ENCODE results near the gene PLCB1.

PLCB1 gene

DNA sequence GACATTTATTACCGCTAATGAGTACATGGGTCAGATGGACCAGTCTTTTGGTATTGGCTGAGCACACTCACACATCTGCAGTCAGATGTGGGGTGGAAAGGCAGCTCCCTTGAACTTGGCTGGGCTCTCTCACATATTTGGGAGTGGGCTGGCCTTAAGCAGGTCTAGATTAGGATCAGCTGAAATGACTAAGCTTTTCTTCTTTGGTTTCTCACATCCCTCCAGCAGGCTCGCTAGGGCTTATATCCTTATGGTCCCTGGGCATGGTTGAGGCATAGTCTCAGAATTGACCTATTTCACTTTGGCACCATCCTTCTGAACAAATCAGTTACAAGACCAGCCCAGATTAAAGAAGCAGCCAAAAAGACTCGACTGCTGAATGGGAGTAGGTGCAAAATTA is 14.4 kb upstream of the PLCB1 start:
- TF ChIP-seq, protein P1, sequence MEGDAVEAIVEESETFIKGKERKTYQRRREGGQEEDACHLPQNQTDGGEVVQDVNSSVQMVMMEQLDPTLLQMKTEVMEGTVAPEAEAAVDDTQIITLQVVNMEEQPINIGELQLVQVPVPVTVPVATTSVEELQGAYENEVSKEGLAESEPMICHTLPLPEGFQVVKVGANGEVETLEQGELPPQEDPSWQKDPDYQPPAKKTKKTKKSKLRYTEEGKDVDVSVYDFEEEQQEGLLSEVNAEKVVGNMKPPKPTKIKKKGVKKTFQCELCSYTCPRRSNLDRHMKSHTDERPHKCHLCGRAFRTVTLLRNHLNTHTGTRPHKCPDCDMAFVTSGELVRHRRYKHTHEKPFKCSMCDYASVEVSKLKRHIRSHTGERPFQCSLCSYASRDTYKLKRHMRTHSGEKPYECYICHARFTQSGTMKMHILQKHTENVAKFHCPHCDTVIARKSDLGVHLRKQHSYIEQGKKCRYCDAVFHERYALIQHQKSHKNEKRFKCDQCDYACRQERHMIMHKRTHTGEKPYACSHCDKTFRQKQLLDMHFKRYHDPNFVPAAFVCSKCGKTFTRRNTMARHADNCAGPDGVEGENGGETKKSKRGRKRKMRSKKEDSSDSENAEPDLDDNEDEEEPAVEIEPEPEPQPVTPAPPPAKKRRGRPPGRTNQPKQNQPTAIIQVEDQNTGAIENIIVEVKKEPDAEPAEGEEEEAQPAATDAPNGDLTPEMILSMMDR (IDR thresholded peaks at IDR 0.05; ENCODE audit: insufficient read depth, low read length, poor library complexity, severe bottlenecking) = no peak
- H3K4me3 ChIP-seq (replicated peaks; ENCODE audit: low read depth, low read length) = no peak overlapping the region
- no peak for DNase-seq (ENCODE audit: extremely low read depth, insufficient read length)
- H3K36me3 ChIP-seq (ENCODE audit: control insufficient read depth, insufficient read depth, low read length) = no peaks in the 10 kb centered on the region
- H3K27me3 ChIP-seq (replicated peaks; ENCODE audit: control insufficient read depth, insufficient read depth, low read length) = no peaks in the 10 kb centered on the region

DNA sequence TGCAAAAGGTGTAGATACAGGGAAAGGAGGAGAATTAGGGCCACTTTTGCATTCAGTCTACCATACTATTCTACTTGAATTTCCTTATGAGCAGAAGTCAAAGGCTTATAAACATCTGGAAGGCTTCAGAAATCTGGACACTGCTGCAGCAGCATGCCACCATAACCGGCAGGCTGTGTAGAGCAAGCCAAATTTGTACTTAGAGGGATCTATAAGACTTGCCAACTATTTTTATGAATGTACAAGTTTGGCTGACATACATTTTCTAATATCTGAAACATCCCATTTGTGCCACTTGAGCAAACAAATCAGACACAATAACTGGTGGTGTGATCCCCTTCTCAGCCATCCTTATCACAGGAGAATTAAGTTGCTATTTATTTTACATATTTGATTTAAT is 14.0 kb upstream of the PLCB1 start:
- DNase-seq (ENCODE audit: extremely low read depth, insufficient read length) = no peak
- Histone ChIP-seq H3K4me3 (replicated peaks; ENCODE audit: low read depth, low read length) (no peak overlapping the region), H3K36me3 (ENCODE audit: control insufficient read depth, insufficient read depth, low read length) (no peaks in the 10 kb centered on the region), H3K27me3 (replicated peaks; ENCODE audit: control insufficient read depth, insufficient read depth, low read length) (no peaks in the 10 kb centered on the region)
- TF ChIP-seq, protein P1 (IDR thresholded peaks at IDR 0.05; ENCODE audit: insufficient read depth, low read length, poor library complexity, severe bottlenecking) = no peak

DNA sequence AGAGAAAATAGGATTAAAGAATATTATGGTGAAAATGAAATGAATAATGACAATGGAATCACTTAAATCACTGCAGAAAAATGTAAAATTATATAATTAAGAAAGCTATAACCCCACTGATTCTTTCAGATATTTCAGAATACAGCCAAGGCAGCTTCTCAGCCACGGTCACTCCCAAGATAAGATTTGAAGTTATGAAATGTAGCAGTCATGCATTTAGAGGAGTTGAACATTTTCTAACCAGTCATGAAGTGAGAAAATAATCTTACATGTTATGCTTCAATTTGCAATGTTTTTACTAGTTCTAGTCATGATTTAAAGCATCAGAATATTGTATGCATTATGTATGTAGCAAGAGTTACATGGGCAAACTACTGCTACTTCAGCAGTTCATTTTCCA is 13.3 kb upstream of the PLCB1 start:
- H3K4me3 ChIP-seq (replicated peaks; ENCODE audit: low read depth, low read length) = no peak overlapping the region
- H3K36me3 ChIP-seq (ENCODE audit: control insufficient read depth, insufficient read depth, low read length) = no peaks in the 10 kb centered on the region
- TF ChIP-seq, protein P1 (IDR thresholded peaks at IDR 0.05; ENCODE audit: insufficient read depth, low read length, poor library complexity, severe bottlenecking) = no peak
- no peak for DNase-seq (ENCODE audit: extremely low read depth, insufficient read length)
- H3K27me3 ChIP-seq (replicated peaks; ENCODE audit: control insufficient read depth, insufficient read depth, low read length) = no peaks in the 10 kb centered on the region

DNA sequence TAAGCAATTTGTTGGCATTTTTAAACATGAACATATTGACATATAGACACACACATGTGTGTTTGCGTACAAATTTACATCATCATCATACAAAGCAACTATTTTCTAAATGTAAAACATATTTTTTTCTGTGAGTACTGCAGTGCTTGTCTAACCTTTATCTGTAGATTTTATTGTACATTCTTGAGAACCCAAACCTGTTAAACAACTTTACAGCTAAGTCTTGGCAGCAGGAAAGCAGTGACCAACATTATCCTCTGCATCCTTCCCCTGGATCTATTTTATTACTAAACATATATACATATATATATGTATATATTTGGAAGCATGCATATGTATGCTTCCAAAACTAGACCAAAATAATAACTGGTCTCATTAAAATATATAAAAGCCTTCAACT is 10.4 kb upstream of the PLCB1 start:
- Histone ChIP-seq H3K27me3 (replicated peaks; ENCODE audit: control insufficient read depth, insufficient read depth, low read length) (no peaks in the 10 kb centered on the region), H3K36me3 (ENCODE audit: control insufficient read depth, insufficient read depth, low read length) (no peaks in the 10 kb centered on the region), H3K4me3 (replicated peaks; ENCODE audit: low read depth, low read length) (no peak overlapping the region)
- TF ChIP-seq, protein P1 (IDR thresholded peaks at IDR 0.05; ENCODE audit: insufficient read depth, low read length, poor library complexity, severe bottlenecking) = no peak
- DNase-seq (ENCODE audit: extremely low read depth, insufficient read length) = no peak

DNA sequence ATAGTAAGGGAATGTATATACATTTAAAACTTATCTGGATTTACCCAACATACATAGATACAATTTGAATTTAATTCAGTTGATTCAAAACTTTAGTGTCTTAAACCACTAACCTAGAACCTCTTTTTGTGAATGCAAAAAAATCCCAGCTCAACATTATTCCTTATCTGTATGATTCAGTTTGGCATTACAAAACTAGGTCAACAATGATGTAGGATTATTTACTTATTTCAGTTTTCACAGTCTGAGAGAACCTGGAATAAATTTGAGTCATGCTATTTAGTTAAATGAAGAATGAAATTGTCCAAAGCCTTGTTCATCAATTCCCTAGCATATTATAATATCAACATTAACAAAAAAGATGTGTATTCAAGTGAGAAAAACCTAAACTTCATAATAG is 7.4 kb upstream of the PLCB1 start:
- TF ChIP-seq, protein P1 (IDR thresholded peaks at IDR 0.05; ENCODE audit: insufficient read depth, low read length, poor library complexity, severe bottlenecking) = no peak
- H3K36me3 ChIP-seq (ENCODE audit: control insufficient read depth, insufficient read depth, low read length) = no peaks in the 10 kb centered on the region
- H3K4me3 ChIP-seq (replicated peaks; ENCODE audit: low read depth, low read length) = no peak overlapping the region
- no peaks in the 10 kb centered on the region; the same call in 1 of the 2 replicates for H3K27me3 ChIP-seq (replicated peaks; ENCODE audit: control insufficient read depth, insufficient read depth, low read length)
- DNase-seq (ENCODE audit: extremely low read depth, insufficient read length) = no peak

DNA sequence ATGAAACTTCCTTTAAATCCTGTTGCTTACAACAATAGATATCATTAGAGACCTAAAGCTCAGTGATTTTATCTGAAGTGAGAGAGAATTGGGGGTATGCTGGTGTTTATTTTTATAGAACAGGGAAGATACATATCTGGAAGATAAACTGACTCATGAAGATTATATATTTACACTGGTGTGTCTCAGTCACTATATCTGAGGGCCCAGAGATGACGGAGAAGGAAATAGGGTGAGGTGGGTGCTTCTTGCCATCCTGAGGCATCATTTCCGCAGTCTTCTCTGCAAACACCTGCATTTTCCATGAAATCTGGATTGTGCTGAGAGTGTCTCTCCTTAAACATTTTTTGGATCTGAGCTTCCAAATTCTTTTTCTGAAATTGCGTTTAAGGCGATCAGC is 5.9 kb upstream of the PLCB1 start:
- H3K36me3 ChIP-seq (ENCODE audit: control insufficient read depth, insufficient read depth, low read length) = no peaks in the 10 kb centered on the region
- no peaks in the 10 kb centered on the region; the same call in 1 of the 2 replicates for H3K27me3 ChIP-seq (replicated peaks; ENCODE audit: control insufficient read depth, insufficient read depth, low read length)
- TF ChIP-seq, protein P1 (IDR thresholded peaks at IDR 0.05; ENCODE audit: insufficient read depth, low read length, poor library complexity, severe bottlenecking) = no peak
- no peak for DNase-seq (ENCODE audit: extremely low read depth, insufficient read length)
- H3K4me3 ChIP-seq (replicated peaks; ENCODE audit: low read depth, low read length) = no peak overlapping the region

Data from GM06990 (cell line).